IgD-negative memory B cell (primary cell): Measurements from ENCODE around the gene METTL8. TPM values are rescaled to one million over a fixed set of nuclear protein-coding genes. Genes with fewer than 3 reads are reported as not detected.

Experiments used
- H3K27ac Mint-ChIP-seq, 3 donors: one replicate each; pipeline ENCODE4 v1.8.0; 2020 to 2022; ENCODE audit warnings: mild to moderate bottlenecking in 3 of 3, mixed read lengths in 3 of 3, moderate library complexity in 1 of 3
- H3K27me3 Mint-ChIP-seq: one replicate; pipeline ENCODE4 v1.8.0; 2021; ENCODE audit warnings: mixed read lengths
- H3K36me3 Mint-ChIP-seq: one replicate; pipeline ENCODE4 v1.8.0; 2020; ENCODE audit warnings: mild to moderate bottlenecking, mixed read lengths
- H3K4me1 Mint-ChIP-seq, 3 donors: one replicate each; pipeline ENCODE4 v1.8.0; 2020 to 2022; ENCODE audit warnings: mixed read lengths in 3 of 3, mild to moderate bottlenecking in 1 of 3
- H3K4me3 Mint-ChIP-seq, 4 donors: one replicate each; pipeline ENCODE4 v1.8.0; 2020 to 2022; ENCODE audit warnings: mild to moderate bottlenecking in 4 of 4, mixed read lengths in 4 of 4, moderate library complexity in 3 of 4
- H3K9me3 Mint-ChIP-seq, 3 donors: one replicate each; pipeline ENCODE4 v1.8.0; 2020 to 2021; ENCODE audit warnings: mixed read lengths in 3 of 3, mild to moderate bottlenecking in 1 of 3
- polyA plus RNA-seq: library from polyadenylated mRNA; unstranded; fragments of 300-500 nt; fragmentation: Illumina TruSeq; gene quantifications from one replicate; pipeline ENCODE4 v1.2.3, GENCODE V29; 2021

Gene METTL8
- polyA plus RNA-seq, 1 donor from 2014 or later: 99.3 TPM

- Mint-ChIP-seq H3K4me1 (peaks cover 17 to 23% (median 19%) of the 10 kb centered on the region in 3 donors), H3K4me3 (no peak overlapping the region), H3K27ac (no peak overlapping the region), H3K9me3 (no peaks in the 10 kb centered on the region), H3K27me3 (no peaks in the 10 kb centered on the region), H3K36me3 (no peaks in the 10 kb centered on the region)
These were observed 21.9 kb downstream of the METTL8 start for GRCh38 chr2:171411791-171412483.

- no peak overlapping the region for H3K4me3 Mint-ChIP-seq
- H3K27me3 Mint-ChIP-seq: no peaks in the 10 kb centered on the region
- H3K27ac Mint-ChIP-seq: no peak overlapping the region
- H3K36me3 Mint-ChIP-seq: no peaks in the 10 kb centered on the region
- H3K4me1 Mint-ChIP-seq: peaks cover 21 to 30% (median 25%) of the 10 kb centered on the region in 3 donors
- no peaks in the 10 kb centered on the region for H3K9me3 Mint-ChIP-seq
These were observed 22.6 kb downstream of the METTL8 start for GRCh38 chr2:171411214-171411613.

DNA sequence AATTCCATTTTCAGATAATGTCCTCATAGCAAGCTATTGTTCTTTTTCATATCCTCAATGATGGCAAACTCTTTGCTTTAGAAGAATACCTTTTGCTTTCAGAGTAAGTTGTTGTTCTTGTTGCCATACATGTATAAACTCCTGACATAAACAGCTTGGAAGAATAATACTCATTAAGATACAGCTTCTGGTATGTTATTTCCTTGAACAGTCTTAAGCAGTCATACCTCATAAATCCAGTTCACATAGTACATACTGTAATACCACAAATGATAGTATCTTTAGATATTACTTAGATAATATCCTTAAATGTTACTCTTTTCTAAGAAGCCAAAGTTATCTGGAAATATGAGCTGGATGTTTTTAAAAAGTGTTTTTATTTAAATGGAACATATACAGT is 23.2 kb downstream of the METTL8 start:
- peak overlapping the region in 1 of 3 donors; percentile 45 for H3K27ac Mint-ChIP-seq
- no peaks in the 10 kb centered on the region for H3K27me3 Mint-ChIP-seq
- H3K4me3 Mint-ChIP-seq: no peak overlapping the region
- peaks cover 21 to 30% (median 25%) of the 10 kb centered on the region in 3 donors for H3K4me1 Mint-ChIP-seq
- H3K36me3 Mint-ChIP-seq: no peaks in the 10 kb centered on the region
- H3K9me3 Mint-ChIP-seq: no peaks in the 10 kb centered on the region

- Mint-ChIP-seq H3K27ac (no peak overlapping the region), H3K27me3 (no peaks in the 10 kb centered on the region), H3K36me3 (no peaks in the 10 kb centered on the region), H3K4me1 (peaks cover 26 to 36% (median 29%) of the 10 kb centered on the region in 3 donors), H3K9me3 (no peaks in the 10 kb centered on the region), H3K4me3 (no peak overlapping the region)
These were observed 23.7 kb downstream of the METTL8 start for GRCh38 chr2:171410101-171410500.

GRCh38 chr2:171409436-171409971 is 24.3 kb downstream of the METTL8 start:
- Mint-ChIP-seq H3K27me3 (no peaks in the 10 kb centered on the region), H3K27ac (peak overlapping the region in 1 of 3 donors; percentile 38), H3K4me3 (peak overlapping the region in 2 of 4 donors; percentile 59 to 78), H3K36me3 (no peaks in the 10 kb centered on the region), H3K9me3 (no peaks in the 10 kb centered on the region), H3K4me1 (peaks cover 28 to 41% (median 32%) of the 10 kb centered on the region in 3 donors)

DNA sequence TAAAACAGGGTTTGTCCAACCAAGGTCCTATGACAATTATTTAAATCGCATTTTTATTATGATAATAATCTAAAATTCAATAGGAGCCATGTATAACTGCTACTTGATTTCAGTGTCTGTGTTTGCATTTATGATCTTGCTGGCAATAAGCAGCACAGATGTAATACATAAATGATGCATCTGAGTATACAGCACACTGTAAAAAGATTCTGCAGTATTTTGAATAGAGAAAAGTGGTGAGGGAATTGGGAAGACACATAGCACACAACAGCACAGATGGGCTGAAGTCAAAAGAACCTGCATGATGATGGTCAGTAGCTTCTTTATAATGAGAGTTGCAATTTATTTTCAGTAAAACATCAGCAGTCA is 26.1 kb downstream of the METTL8 start:
- Mint-ChIP-seq H3K27ac (peak overlapping the region in 2 of 3 donors; percentile 54 to 60), H3K9me3 (peaks cover 0 to 3% (median 0%) of the 10 kb centered on the region in 3 donors), H3K27me3 (no peaks in the 10 kb centered on the region), H3K4me1 (peaks cover 31 to 45% (median 39%) of the 10 kb centered on the region in 3 donors), H3K4me3 (peak overlapping the region in 2 of 4 donors; percentile 33 to 44), H3K36me3 (no peaks in the 10 kb centered on the region)

DNA sequence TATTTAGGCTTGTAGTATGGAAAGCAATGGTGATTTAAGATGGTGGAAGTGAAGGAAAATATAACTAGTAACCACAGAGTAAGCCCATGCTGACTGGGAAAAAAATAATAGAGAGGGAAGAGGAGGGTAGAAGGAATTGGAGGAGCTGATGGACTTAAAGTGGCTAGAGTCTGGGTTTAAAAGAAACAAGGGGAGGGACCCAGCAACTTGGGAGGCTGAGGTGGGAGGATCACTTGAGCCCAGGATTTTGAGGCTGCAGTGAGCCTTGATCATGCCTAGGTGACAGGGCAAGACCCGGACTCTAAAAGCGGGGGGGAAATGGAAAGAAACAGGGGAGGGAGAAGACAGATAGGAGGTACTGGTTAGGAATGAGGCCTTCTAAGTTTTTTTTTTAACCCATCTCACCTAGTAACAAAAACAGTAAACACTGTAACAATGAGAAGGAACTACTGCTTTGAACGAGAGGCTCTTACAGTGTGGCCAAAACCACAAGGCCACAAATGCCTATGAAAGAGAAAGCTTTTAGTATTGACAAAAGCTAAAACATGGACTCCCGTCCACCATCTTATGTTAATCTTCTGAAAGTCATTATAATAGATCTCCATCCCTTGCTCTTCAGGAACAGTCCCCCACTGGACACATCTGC is 26.6 kb downstream of the METTL8 start:
- Mint-ChIP-seq H3K4me1 (peaks cover 31 to 45% (median 39%) of the 10 kb centered on the region in 3 donors), H3K27ac (peak overlapping the region; percentile 54 to 84 (median 60)), H3K9me3 (peaks cover 0 to 4% (median 0%) of the 10 kb centered on the region in 3 donors)

GRCh38 chr2:171406044-171406443 is 27.7 kb downstream of the METTL8 start:
- Mint-ChIP-seq H3K4me1 (peaks cover 31 to 44% (median 39%) of the 10 kb centered on the region in 3 donors), H3K9me3 (peaks cover 0 to 14% (median 4%) of the 10 kb centered on the region in 3 donors), H3K36me3 (no peaks in the 10 kb centered on the region), H3K27ac (peak overlapping the region; percentile 54 to 84 (median 60)), H3K4me3 (peak overlapping the region in 3 of 4 donors; percentile 1 to 67 (median 43)), H3K27me3 (no peaks in the 10 kb centered on the region)

More for the DNA sequence above, 26.6 kb downstream of the METTL8 start:
- Mint-ChIP-seq H3K4me3 (peak overlapping the region in 3 of 4 donors; percentile 33 to 53 (median 44)), H3K27me3 (no peaks in the 10 kb centered on the region), H3K36me3 (no peaks in the 10 kb centered on the region)

- peak overlapping the region in 3 of 4 donors; percentile 0 to 43 (median 1) for H3K4me3 Mint-ChIP-seq
- no peaks in the 10 kb centered on the region for H3K36me3 Mint-ChIP-seq
These were observed 28.2 kb downstream of the METTL8 start for GRCh38 chr2:171405546-171405945.

GRCh38 chr2:171404719-171405118 is 29.1 kb downstream of the METTL8 start:
- H3K9me3 Mint-ChIP-seq: peaks cover 0 to 14% (median 4%) of the 10 kb centered on the region in 3 donors
- no peak overlapping the region for H3K4me3 Mint-ChIP-seq
- no peaks in the 10 kb centered on the region for H3K36me3 Mint-ChIP-seq
- peaks cover 31 to 39% (median 36%) of the 10 kb centered on the region in 3 donors for H3K4me1 Mint-ChIP-seq
- peak overlapping the region in 1 of 3 donors; percentile 54 for H3K27ac Mint-ChIP-seq
- H3K27me3 Mint-ChIP-seq: no peaks in the 10 kb centered on the region

More at GRCh38 chr2:171405546-171405945, 28.2 kb downstream of the METTL8 start:
- no peaks in the 10 kb centered on the region for H3K27me3 Mint-ChIP-seq
- peaks cover 0 to 14% (median 4%) of the 10 kb centered on the region in 3 donors for H3K9me3 Mint-ChIP-seq
- H3K27ac Mint-ChIP-seq: peak overlapping the region; percentile 54 to 84 (median 60)
- peaks cover 31 to 39% (median 39%) of the 10 kb centered on the region in 3 donors for H3K4me1 Mint-ChIP-seq

DNA sequence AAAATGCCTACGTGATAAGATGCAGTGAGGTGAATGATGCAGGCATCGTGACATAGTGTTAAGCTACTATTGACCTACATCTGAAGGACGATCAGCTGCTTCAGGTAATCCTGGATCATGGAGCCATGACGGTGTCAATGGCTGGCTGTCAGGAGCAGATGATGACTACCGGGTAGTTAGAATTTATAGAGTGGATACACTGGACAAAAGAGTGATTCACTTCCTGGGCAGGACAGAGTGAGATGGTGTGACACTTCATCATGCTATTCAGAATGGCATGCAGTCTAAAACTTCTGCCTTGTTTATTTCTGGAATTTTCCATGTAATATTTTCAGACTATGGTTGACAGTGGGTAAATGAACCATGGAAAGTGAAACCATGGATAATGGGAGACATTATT is 29.5 kb downstream of the METTL8 start:
- no peak overlapping the region for H3K4me3 Mint-ChIP-seq
- H3K36me3 Mint-ChIP-seq: no peaks in the 10 kb centered on the region
- no peaks in the 10 kb centered on the region for H3K27me3 Mint-ChIP-seq
- H3K9me3 Mint-ChIP-seq: peaks cover 0 to 14% (median 4%) of the 10 kb centered on the region in 3 donors
- H3K4me1 Mint-ChIP-seq: peaks cover 32 to 42% (median 36%) of the 10 kb centered on the region in 3 donors
- H3K27ac Mint-ChIP-seq: peak overlapping the region in 1 of 3 donors; percentile 89

GRCh38 chr2:171402906-171403580 is 30.7 kb downstream of the METTL8 start:
- peaks cover 33 to 47% (median 41%) of the 10 kb centered on the region in 3 donors for H3K4me1 Mint-ChIP-seq
- no peaks in the 10 kb centered on the region for H3K36me3 Mint-ChIP-seq
- H3K9me3 Mint-ChIP-seq: peaks cover 0 to 14% (median 4%) of the 10 kb centered on the region in 3 donors
- peak overlapping the region in 2 of 3 donors; percentile 18 to 49 for H3K27ac Mint-ChIP-seq
- H3K27me3 Mint-ChIP-seq: no peaks in the 10 kb centered on the region
- H3K4me3 Mint-ChIP-seq: no peak overlapping the region

DNA sequence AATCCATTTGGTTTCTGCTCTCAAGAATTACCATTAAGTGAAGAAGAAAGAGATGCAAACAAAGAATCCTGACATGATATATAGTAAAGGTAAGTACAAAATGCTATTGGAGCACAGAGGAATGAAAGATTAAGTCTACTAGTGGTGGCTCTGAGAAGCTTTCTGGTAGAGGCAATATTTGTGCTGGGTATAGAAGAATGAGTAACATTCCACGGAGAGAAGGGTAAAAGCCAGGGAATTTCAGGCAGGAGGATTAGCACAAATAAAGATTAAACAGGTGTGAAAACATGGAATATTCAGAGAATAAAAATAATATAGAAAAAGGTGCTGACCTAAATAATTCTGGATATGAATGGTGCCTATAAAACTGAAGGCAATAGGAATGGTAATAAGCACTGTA is 31.8 kb downstream of the METTL8 start:
- no peak overlapping the region for H3K4me3 Mint-ChIP-seq
- no peaks in the 10 kb centered on the region for H3K27me3 Mint-ChIP-seq
- H3K36me3 Mint-ChIP-seq: peaks cover 2% of the 10 kb centered on the region
- no peak overlapping the region for H3K27ac Mint-ChIP-seq
- H3K4me1 Mint-ChIP-seq: peaks cover 26 to 37% (median 33%) of the 10 kb centered on the region in 3 donors
- H3K9me3 Mint-ChIP-seq: peaks cover 0 to 14% (median 4%) of the 10 kb centered on the region in 3 donors

DNA sequence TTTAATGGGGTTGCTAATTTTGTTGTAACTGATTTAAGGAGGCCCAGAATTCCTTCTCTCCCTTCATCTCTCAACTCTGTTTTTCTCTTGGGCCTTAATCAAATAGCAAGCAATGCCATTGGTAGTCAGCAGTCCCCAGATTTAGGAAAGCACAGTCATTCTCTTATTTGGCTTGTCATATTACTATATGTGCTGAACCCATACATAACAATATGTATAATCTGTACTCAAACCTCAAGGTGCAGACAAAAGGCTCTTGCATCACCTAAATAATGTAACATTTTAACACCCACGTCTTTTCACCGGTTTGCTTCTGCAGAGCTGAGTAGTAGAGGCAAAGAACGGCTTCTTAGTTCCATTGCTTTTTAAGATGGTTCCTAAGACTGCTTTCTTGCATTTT is 33.4 kb downstream of the METTL8 start:
- peaks cover 0 to 14% (median 4%) of the 10 kb centered on the region in 3 donors for H3K9me3 Mint-ChIP-seq
- peaks cover 13 to 23% (median 18%) of the 10 kb centered on the region in 3 donors for H3K4me1 Mint-ChIP-seq
- no peaks in the 10 kb centered on the region for H3K27me3 Mint-ChIP-seq
- no peak overlapping the region for H3K4me3 Mint-ChIP-seq
- H3K36me3 Mint-ChIP-seq: peaks cover 2% of the 10 kb centered on the region
- H3K27ac Mint-ChIP-seq: no peak overlapping the region
